ENCODE measurements around the gene G0S2. TPM values are rescaled to one million over a fixed set of nuclear protein-coding genes. Genes with fewer than 3 reads are reported as not detected.

The G0S2 gene
- total and polyA plus RNA-seq, 9 of the 15 experiments (the other 6 are each of a cell fraction or from before 2014, with no cell fraction given), result 0.18 to 65.6 (median 11.4) TPM

DNA sequence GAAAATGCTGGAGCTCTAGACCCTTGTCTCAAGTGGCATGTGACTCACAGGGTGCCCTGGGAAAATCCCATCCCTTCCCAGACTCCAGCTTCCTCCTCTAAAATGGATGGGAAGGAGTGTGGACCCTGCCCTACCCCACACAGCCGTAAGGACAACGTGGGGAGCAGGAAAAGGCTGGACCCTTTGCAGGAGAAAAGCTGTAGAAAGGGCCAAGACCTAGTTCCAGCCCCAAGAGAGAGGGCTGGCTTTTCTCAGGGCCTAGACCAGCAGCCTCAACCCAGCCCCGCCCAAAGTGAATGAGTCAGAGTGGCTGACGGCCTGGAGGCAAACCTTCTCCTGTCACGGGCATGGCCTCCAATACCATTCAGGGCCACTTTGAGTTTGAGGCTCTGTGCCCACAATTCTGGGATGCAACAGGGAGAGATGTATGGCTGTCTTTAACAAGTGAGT lies 24.0 kb upstream of the G0S2 start (continued):
- no peak for TF ChIP-seq ZNF175 (CRISPR knock-in tag; IDR thresholded peaks at IDR 0.05; ENCODE audit: low read depth)

DNA sequence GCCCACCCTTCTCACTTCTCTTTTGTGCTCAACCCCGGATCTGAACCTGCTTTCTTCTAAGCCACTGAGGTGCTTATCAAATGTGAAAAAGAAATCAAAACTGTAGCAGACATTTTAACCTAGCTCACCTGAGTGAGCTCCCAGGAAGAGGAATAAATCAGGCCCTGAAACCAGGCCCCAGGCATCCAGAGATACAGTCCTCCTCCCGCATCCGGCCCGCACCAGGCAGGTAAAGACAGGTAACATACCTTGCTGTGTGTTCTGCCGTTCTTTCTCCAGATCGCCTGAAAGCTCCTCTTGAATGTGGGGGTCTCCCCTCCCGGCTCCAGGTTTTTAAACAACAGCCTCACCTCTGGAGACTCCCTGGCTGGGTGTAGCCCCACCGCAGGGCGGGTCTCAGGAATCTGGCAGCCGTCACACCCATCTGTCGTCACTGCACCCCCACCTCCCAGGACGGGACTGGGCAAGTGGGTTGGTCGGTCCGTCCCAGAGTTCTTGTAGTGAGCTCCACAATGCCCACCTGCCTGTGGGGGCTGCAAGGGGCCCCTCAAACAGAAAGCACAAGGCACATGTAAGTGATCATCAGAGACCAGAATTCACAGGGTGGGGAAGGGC lies 23.0 kb upstream of the G0S2 start, which contains the start of gene LAMB3:
TSS of gene LAMB3 (minus strand) at position 305 of the 615 bp plus-strand sequence. CDS start 1,481 bp downstream, outside the sequence.
- no peak within 1 kb of the TSS for H3K4me2 ChIP-seq (ENCODE audit: insufficient read depth, low read length)
- H3K4me3 ChIP-seq, result no peak within 1 kb of the TSS
- ChIA-PET CTCF (ENCODE audit: low intra/inter-chr PET ratio) (no interaction called here), POLR2A (interaction anchor here (0.6 to 3.5 kb wide), 6 partner anchors 9 to 57 kb away, joined by 3 to 15 read pairs (median 3); partner anchors contain the start of gene G0S2)
- H3K27ac ChIP-seq (ENCODE audit: extremely low read depth, low read depth, low read length), result no peak within 1 kb of the TSS
- H3K79me2 ChIP-seq (ENCODE audit: control insufficient read depth, insufficient read depth, low read length), result no peaks in the 10 kb centered on the region
- BruUV-seq (replicated peaks), result no TSS peak
- peak within 1 kb of the TSS in 1 of 2 experiments; percentile 61; a peak in 2 of 4 replicates for H3K9ac ChIP-seq (ENCODE audit: insufficient read depth in 1 of 2, low read depth in 2 of 2, low read length in 2 of 2)
- no peaks in the 10 kb centered on the region for H3K36me3 ChIP-seq (ENCODE audit: control insufficient read depth, insufficient read depth, low read length)
- no peaks in the 10 kb centered on the region for H3K9me3 ChIP-seq (replicated peaks; ENCODE audit: control insufficient read depth, insufficient read depth, low read depth, low read length)
- H2AFZ ChIP-seq (ENCODE audit: low read depth, low read length), result peak within 1 kb of the TSS; percentile 80
- H3K27me3 ChIP-seq (ENCODE audit: control insufficient read depth in 2 of 2, insufficient read depth in 2 of 2, low read length in 2 of 2), result peaks cover 0 to 6% of the 10 kb centered on the region in 2 experiments; a peak in 1 of 5 replicates
- WGBS (ENCODE audit: insufficient coverage, low coverage, missing lambda C conversion rate), result 65% methylated on average over 13 of the region's 14 CpGs
- no peaks in the 10 kb centered on the region for H4K20me1 ChIP-seq (replicated peaks; ENCODE audit: control insufficient read depth, insufficient read depth, low read length)
- no peak for FAIRE-seq
- H3K4me1 ChIP-seq (replicated peaks in 1 of 2; ENCODE audit: control insufficient read depth in 2 of 2, insufficient read depth in 2 of 2, low read length in 2 of 2), result peaks cover 39 to 62% of the 10 kb centered on the region in 2 experiments
- intact Hi-C loops (cut with micrococcal nuclease), result no loop called here
- DNase-seq (ENCODE audit: extremely low read depth in 1 of 4, low spot score in 3 of 4), result peak in 2 of 4 experiments; percentile 39 to 41
- H3K9me1 ChIP-seq (ENCODE audit: control insufficient read depth, insufficient read depth, low read length), result no peaks in the 10 kb centered on the region
- ATAC-seq, result no peak
- TF ChIP-seq, protein P1, sequence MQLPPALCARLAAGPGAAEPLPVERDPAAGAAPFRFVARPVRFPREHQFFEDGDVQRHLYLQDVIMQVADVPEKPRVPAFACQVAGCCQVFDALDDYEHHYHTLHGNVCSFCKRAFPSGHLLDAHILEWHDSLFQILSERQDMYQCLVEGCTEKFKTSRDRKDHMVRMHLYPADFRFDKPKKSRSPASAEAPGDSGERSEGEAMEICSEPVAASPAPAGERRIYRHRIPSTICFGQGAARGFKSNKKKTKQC (CRISPR knock-in tag; IDR thresholded peaks at IDR 0.05), result no peak
- no peak for TF ChIP-seq PHF8 (IDR thresholded peaks at IDR 0.05; ENCODE audit: borderline replicate concordance, low read length)
- TF ChIP-seq CXXC5 (CRISPR knock-in tag; IDR thresholded peaks at IDR 0.05), result no peak
- TF ChIP-seq, protein P2, sequence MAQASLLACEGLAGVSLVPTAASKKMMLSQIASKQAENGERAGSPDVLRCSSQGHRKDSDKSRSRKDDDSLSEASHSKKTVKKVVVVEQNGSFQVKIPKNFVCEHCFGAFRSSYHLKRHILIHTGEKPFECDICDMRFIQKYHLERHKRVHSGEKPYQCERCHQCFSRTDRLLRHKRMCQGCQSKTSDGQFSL (CRISPR knock-in tag; IDR thresholded peaks at IDR 0.05), result peak; percentile 57
- TF ChIP-seq, protein P2 (tag; IDR thresholded peaks at IDR 0.05), result no peak
- TF ChIP-seq FOXK1 (CRISPR knock-in tag; IDR thresholded peaks at IDR 0.05; ENCODE audit: borderline replicate concordance), result no peak
- no peak for TF ChIP-seq MTA1 (IDR thresholded peaks at IDR 0.05; ENCODE audit: borderline replicate concordance)
- TF ChIP-seq ZBTB7A (IDR thresholded peaks at IDR 0.05; ENCODE audit: borderline replicate concordance, control insufficient read depth, low read depth, low read length), result 0 out of 2 replicates have a peak, but pooled peaks have one; percentile 10
- no peak for TF ChIP-seq NCOA1 (IDR thresholded peaks at IDR 0.05; ENCODE audit: low read depth)
- TF ChIP-seq ZNF408 (CRISPR knock-in tag; IDR thresholded peaks at IDR 0.05; ENCODE audit: low read depth), result no peak
- TF ChIP-seq HDGF (IDR thresholded peaks at IDR 0.05), result no peak
- in situ Hi-C loops (cut with MboI), result loop anchor here (10.0 kb wide), 1 partner anchor 1827 kb away; no protein-coding TSS in a partner anchor

Data from K562 (cell line).